A673 (cell line): ENCODE data around the gene DIP2C. TPM values are rescaled to one million over a fixed set of nuclear protein-coding genes. Genes with fewer than 3 reads are reported as not detected.

Source experiments
- BruUV-seq: library from RNA; stranded (reverse); fragments of 400-500 nt; replicated peaks from 2 replicates; lab custom pipeline; 2021; lab: Mats Ljungman, UMichigan
- CTCF ChIA-PET: fragments of 300-600 bp; sonication (Branson Sonifier 250); formaldehyde crosslinking; loops from one replicate; lab custom pipeline; 2022; ENCODE audit warnings: antibody characterized with exemption; lab: Charles Lee
- POLR2A ChIA-PET: fragments of 300-600 bp; sonication (Branson Sonifier 250); formaldehyde crosslinking; loops from one replicate; lab custom pipeline; 2022; ENCODE audit warnings: antibody characterized with exemption; ENCODE audit not compliant: low non-redundant PET; lab: Charles Lee
- DNase-seq: peaks from one replicate; pipeline ENCODE4 v3.0.0-alpha.2; 2015; ENCODE audit warnings: low spot score
- H3K27ac ChIP-seq: fragments of 200-600 bp; sonication (generic); 2 replicates; pipeline ENCODE4 v1.5.1; 2016; ENCODE audit warnings: mixed run types, low read depth, mild to moderate bottlenecking, mixed read lengths, antibody characterized with exemption, low read length; ENCODE audit not compliant: poor library complexity, severe bottlenecking
- H3K27me3 ChIP-seq: fragments of 200-600 bp; sonication (generic); replicated peaks from 2 replicates; pipeline ENCODE4 v1.6.1; 2017; ENCODE audit warnings: mixed run types, low read depth, mild to moderate bottlenecking, mixed read lengths, antibody characterized with exemption, low read length; ENCODE audit not compliant: insufficient read depth, poor library complexity
- H3K36me3 ChIP-seq: fragments of 200-600 bp; sonication (generic); 2 replicates; pipeline ENCODE4 v1.6.1; 2016; ENCODE audit warnings: mixed run types, mild to moderate bottlenecking, mixed read lengths, antibody characterized with exemption, low read length; ENCODE audit not compliant: insufficient read depth, poor library complexity, severe bottlenecking
- H3K4me1 ChIP-seq: fragments of 200-600 bp; sonication (generic); 2 replicates; pipeline ENCODE4 v1.6.1; 2017; ENCODE audit warnings: mixed run types, mild to moderate bottlenecking, mixed read lengths, antibody characterized with exemption, low read length; ENCODE audit not compliant: insufficient read depth, poor library complexity, severe bottlenecking
- H3K4me3 ChIP-seq: fragments of 200-600 bp; sonication (generic); 2 replicates; pipeline ENCODE4 v1.5.1; 2016; ENCODE audit warnings: low read depth, mixed run types, mild to moderate bottlenecking, mixed read lengths, low read length; ENCODE audit not compliant: poor library complexity, severe bottlenecking
- H3K9me3 ChIP-seq: fragments of 200-600 bp; sonication (generic); 2 replicates; pipeline ENCODE4 v1.6.1; 2016; ENCODE audit warnings: mixed run types, low read depth, mild to moderate bottlenecking, mixed read lengths, antibody characterized with exemption, low read length; ENCODE audit not compliant: poor library complexity, severe bottlenecking
- CTCF ChIP-seq: fragments of 300-800, 200-600 bp; sonication (generic); conservative IDR thresholded peaks from 2 replicates; pipeline ENCODE4 v1.5.1; 2017; ENCODE audit warnings: low read depth, mild to moderate bottlenecking, antibody characterized with exemption, low read length, moderate library complexity, mixed read lengths
- EZH2 ChIP-seq: fragments of 200-600 bp; sonication (generic); IDR thresholded peaks from 2 replicates; pipeline ENCODE4 v1.6.1; 2017; ENCODE audit warnings: borderline replicate concordance, low read depth, mild to moderate bottlenecking, mixed read lengths, antibody characterized with exemption, low read length; ENCODE audit not compliant: poor library complexity, severe bottlenecking
- intact Hi-C: fragments of 100-400 bp; cut with micrococcal nuclease; formaldehyde crosslinking; loops from one replicate; pipeline ENCODE4 v1.10.0; 2022; ENCODE audit not compliant: unreplicated experiment
- total RNA-seq: library from RNA; stranded (reverse); gene quantifications from 2 replicates; pipeline ENCODE4 v1.2.3, GENCODE V29; 2021

Gene DIP2C
- total RNA-seq, 1 experiment from 2014 or later, result 13.2 TPM

- ChIA-PET POLR2A (no interaction called here), CTCF (no interaction called here)
- no TSS peak for BruUV-seq
- Histone ChIP-seq H3K4me1 (peaks cover 15% of the 10 kb centered on the region), H3K36me3 (no peaks in the 10 kb centered on the region), H3K27me3 (no peaks in the 10 kb centered on the region), H3K9me3 (no peaks in the 10 kb centered on the region), H3K4me3 (no peak overlapping the region), H3K27ac (no peak overlapping the region)
- TF ChIP-seq CTCF (no peak), EZH2 (no peak)
- no peak for DNase-seq
- intact Hi-C loops, result no loop called here
Observed at GRCh38 chr10:374354-374753, 315.1 kb downstream of the DIP2C start.

- no TSS peak for BruUV-seq
- TF ChIP-seq CTCF (no peak), EZH2 (no peak)
- CTCF ChIA-PET, result no interaction called here
- peaks cover 15% of the 10 kb centered on the region for H3K4me1 ChIP-seq
- DNase-seq, result peak; percentile 39
- no peak overlapping the region for H3K4me3 ChIP-seq
- POLR2A ChIA-PET, result no interaction called here
- H3K36me3 ChIP-seq, result no peaks in the 10 kb centered on the region
- intact Hi-C loops, result no loop called here
- H3K9me3 ChIP-seq, result no peaks in the 10 kb centered on the region
- peak overlapping the region; percentile 53 for H3K27ac ChIP-seq
- no peaks in the 10 kb centered on the region for H3K27me3 ChIP-seq
Observed at GRCh38 chr10:373526-374309, 315.8 kb downstream of the DIP2C start.

GRCh38 chr10:373015-373414 is 316.5 kb downstream of the DIP2C start:
- no peak for DNase-seq
- peaks cover 15% of the 10 kb centered on the region for H3K4me1 ChIP-seq
- no peaks in the 10 kb centered on the region for H3K9me3 ChIP-seq
- no peak overlapping the region for H3K4me3 ChIP-seq
- no peaks in the 10 kb centered on the region for H3K27me3 ChIP-seq
- no peaks in the 10 kb centered on the region for H3K36me3 ChIP-seq
- ChIA-PET POLR2A (no interaction called here), CTCF (no interaction called here)
- intact Hi-C loops, result no loop called here
- peak overlapping the region; percentile 53 for H3K27ac ChIP-seq
- BruUV-seq, result no TSS peak
- TF ChIP-seq EZH2 (no peak), CTCF (no peak)
